Stimulated activated naive CD4-positive, alpha-beta T cell treated with Interleukin-2 at 50 U/mL for 16 hours (primary cell): ENCODE measurements around the gene CCDC85B.

ENCODE experiments used
- DNase-seq: peaks from one replicate; lab custom pipeline; 2025; lab: John Stamatoyannopoulos, UW

CCDC85B gene

DNA sequence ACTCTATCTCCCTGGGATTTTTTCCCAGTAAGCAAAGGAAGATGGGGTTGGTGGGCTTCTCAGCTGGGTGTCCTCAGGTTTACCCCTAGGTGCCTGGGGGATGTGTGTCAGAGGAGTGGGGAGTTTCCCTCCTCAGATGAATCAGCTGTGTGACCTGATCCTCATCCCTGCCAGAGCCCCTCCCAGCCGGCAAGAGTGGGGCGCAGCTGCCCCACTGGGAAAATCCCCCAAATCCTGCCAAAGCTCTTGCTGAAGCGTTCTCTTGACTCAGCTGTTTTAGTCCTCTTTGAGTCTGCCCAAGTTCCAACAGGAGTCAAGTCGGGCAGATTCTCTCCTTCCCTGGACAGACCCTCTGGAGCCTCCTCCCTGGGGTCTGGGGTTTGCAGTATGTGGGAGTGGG, 22.4 kb downstream of the CCDC85B start:
- DNase-seq: no peak

DNA sequence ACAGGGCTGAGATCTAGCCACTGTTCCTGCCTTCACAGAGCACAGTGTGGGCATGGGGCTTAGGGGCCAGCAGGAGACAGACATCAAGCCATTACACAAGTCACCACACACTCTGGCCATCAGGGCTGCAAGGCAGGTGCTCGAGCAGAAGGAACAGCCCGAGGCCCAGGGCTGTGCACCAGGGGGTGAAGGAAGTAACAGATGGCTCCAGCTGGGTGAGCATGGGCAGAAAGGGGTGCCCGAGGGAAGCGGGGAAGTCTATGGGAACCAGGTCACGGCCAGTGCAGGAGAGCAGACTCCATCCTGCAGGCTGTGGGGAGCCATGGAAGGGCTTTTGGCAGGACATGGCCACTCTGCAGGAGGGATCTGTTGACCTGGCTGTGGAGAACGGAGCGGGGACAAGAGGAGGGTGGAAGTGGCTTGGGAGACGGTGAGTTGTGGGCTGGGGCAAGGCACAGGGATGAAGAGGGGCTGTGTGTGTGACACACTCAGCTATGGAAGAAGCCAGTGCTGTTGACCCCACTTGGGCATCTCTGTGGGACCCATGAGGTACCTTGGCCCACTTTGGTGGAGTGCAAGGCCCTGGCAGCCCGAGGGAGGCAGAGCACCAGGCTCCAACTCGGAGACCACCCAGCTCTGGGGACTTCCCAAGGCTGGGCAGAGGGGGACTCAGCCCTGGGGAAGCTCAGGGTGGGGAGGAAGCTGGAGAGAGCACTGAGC, 24.8 kb downstream of the CCDC85B start:
- DNase-seq: no peak

DNA sequence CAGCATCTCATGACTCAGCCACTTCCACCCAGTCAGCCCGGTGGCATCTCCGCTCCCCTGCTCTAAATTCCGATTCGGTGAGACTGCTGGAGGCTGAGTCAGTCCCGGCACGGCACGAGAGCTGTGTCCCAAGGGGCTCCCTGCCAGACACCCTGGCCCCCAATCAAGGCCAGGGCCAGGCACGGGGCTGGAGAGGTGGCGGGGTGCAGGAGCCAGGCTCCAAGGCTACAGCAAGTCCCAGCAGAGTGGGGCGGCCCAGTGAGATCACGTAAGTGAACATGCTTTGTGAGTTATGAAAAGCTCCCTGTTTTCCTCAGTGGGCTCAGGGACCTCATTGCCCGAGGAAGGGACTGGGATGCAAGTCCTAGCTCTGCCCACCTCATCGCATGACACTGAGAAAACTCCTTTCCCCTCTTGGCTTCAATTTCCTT, 25.4 kb downstream of the CCDC85B start:
- DNase-seq: no peak

DNA sequence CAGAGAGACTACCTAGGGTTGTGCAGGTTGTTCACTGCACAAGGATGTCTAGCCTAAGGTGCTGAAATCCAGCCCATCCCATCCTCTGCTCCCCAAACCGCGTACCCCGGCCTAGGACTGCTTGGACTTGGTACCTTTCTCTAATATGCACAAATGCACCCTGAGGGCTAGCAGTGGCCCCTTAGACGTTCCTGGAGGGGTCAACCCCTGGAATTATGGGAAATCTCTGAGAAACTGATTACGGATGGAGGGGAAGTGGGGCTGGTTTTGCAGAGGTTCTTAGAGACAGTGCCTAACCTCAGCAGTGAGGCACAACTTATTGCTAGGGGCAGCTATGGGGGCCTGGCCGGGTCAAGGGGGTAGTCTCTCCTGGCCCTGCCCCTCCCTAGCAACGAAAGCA, 25.9 kb downstream of the CCDC85B start:
- no peak for DNase-seq

DNA sequence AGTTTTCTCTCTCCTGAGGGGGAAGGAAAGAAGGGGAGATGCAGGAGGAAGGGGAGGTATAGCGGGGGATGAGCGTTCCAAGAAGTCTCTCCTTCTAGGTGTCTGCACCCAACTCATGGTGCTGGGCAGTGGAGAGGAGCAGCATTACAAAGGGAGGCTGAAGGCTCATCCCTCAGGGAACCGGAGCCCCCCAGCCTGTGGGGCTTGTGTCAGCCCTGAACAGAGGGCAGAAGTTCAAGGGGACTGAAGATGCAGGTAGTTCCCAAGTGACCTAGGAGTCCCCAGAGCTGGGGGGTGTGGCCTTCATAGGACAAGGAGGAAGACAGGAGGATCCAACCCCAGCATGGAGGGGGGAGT, 26.6 kb downstream of the CCDC85B start:
- no peak for DNase-seq

DNA sequence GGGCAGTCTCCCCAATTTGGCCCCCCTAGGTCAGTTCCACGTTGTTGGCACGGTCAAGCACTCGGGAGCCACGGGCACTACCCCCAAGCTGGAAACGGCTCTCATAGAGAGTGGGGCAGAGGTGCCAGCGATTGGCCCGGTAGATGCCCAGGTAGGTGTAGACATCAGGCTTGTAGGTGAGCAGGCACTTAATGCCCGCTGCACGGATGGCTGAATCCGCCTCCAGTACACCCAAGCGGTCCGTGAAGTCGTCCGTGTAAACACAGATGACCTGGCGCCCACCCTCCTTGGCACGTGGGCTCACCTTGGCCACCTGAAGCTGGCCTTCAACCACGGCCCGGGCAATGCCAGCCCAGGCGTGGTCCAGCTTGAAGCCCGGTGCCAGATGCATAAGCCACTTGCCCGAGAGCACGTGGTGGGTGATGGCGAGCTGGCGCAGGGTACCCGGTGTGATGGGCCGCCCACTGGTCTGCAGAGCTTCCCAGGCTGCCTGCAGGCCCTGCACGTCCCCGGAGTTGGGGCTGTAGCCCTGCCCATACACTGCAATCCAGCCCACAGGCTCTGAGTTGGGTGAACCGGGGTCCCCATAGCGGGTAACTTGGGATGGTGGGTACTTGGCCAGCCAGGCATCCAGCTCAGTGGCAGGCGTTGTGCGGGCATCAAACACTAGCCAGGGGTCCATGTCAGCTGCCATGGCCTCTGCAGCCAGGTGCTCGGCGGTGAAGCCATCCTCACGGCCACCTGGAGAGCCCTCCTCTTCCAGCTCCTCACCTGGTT, 27.1 kb downstream of the CCDC85B start:
- DNase-seq: no peak

DNA sequence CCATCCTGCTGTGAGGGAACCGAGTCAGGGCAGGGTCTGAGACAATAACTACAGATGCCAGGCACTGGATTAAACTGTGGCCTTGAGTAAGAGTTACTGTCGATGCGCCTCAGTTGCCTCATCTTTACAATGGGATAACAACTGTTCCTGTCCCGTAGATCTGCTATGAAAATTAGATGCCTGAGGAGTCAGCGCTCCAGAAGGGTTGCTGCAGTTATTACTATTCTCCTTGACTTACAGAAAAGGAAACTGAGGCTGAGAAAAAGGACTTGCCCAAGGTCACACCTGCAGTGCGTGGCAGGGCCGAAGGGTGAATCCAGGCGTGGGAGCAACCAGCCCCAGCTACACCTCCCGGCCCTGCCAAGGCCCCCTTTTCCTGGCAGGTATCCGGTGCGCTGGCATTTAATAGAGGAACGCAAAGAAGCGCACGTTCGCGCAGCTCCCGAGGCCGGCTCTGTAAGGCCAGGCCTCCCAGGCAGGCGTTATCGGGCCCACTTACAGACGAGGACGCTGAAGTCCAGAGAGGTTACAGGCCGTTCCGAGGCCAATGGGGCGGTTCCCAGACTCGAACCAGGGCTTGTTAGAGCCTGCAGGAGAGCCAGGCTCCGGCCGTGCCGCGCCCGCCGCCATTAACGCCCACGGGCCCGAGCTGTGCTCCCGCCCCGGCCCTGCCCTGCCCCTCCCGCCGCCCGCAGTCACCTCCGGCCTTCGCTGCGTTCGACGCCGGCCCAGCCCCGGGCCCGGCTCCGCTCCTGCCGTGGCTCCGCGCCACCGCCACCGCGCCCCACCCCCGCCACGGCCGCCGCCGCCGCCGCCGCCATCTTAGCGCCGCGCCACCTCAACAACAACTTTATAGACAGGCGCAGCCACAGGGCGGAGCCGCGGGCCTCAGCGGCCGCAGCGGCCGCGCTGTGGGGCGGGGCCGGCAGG, 28.0 kb downstream of the CCDC85B start, which contains the start of gene C11orf68:
TSS of gene C11orf68 (minus strand) at position 852 of the 930 bp plus-strand sequence. CDS start at position 821, 31 bp downstream.
- DNase-seq: no peak

DNA sequence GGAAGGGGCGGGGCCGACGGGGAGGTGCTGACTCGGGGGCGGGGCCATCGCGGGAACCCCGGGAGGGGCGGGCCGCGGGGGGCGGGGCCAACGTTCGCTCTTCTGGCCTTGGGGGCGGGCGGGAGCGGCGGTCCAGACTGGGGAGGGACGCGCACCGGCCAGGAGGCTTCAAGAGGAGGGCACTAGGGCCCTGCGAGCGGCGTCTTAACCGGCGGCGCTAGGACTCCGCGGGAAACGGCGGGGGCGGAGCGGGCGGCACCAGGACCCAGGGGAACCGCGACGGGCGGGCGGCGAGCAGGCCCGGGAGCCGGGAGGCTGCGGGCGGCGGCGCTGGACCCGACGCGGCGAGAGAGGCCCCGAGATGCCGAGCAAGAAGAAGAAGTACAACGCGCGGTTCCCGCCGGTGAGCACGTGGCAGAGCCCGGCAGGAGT, 28.7 kb downstream of the CCDC85B start, which contains the start of gene DRAP1:
TSS of gene DRAP1 (plus strand) at position 286 of the 432 bp plus-strand sequence. CDS start at position 362, 76 bp downstream.
- DNase-seq: peak; percentile 99

DNA sequence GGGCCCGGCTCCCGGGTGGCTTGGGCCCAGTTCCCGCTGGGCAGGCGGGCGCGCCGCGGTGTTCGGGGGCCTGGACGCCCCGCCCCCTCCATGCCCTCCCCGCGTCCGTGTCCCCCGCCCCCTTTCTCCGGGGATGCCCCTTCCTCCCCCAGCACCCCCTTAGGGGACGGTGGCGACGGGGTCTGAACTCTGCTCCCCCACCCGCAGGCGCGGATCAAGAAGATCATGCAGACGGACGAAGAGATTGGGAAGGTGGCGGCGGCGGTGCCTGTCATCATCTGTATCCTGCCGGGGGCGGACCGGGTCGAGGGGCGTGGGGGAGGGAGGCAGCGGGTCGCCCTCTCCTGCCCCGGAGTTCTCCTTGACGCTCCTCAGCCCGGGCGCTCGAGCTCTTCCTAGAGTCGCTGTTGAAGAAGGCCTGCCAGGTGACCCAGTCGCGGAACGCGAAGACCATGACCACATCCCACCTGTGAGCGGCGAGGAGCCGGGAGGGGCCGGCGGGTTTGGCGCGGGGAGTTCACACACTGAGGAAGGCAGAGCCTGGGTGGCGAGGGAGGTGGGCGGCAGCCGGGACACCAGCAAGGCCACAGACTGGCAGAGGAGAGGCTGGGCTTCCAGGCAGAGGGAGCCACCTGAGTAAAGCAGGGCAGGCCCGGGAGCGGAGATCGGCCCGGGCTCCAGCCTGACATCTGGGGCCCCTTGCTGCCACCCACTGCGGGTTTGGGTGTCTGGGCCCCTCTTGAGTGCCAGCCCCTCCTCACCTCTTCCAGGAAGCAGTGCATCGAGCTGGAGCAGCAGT, 29.3 kb downstream of the CCDC85B start:
- DNase-seq: peak; percentile 67

DNA sequence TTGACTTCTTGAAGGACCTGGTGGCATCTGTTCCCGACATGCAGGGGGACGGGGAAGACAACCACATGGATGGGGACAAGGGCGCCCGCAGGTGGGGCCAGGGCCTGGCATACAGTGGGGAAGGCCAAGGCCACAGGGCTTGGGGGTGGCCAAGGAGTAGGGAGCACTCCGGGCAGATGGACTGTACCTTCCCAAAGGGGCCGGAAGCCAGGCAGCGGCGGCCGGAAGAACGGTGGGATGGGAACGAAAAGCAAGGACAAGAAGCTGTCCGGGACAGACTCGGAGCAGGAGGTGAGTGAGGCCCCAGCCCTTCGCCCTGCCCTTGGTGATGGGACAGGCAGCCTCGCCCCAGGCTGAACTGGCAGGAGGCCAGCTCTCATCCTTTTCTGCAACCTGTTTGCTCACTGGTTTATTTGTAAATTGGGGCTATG, 29.9 kb downstream of the CCDC85B start:
- DNase-seq: no peak

DNA sequence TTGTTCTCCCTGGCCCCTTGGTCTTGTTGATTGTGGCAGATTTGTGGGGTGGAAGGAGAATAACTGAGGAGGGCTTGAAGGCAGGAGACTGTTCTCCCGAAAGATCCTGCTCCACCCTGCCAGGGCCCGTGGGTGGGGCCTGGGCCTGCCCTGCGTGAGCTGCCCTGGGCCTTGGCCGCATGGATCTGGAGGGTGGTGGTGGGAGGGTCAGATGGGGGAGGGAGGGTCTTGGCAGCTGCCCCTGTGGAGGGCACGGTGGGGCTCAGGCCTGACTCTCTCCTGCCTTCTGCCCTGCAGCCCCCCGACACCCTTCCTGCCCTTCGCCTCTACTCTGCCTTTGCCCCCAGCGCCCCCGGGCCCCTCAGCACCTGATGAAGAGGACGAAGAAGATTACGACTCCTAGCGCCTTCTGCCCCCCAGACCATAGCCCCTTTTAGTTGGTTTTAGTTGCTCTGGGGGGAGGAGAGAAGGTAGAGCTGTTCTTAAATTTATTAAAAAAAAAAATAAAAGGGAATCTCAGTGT, 30.6 kb downstream of the CCDC85B start:
- DNase-seq: no peak

DNA sequence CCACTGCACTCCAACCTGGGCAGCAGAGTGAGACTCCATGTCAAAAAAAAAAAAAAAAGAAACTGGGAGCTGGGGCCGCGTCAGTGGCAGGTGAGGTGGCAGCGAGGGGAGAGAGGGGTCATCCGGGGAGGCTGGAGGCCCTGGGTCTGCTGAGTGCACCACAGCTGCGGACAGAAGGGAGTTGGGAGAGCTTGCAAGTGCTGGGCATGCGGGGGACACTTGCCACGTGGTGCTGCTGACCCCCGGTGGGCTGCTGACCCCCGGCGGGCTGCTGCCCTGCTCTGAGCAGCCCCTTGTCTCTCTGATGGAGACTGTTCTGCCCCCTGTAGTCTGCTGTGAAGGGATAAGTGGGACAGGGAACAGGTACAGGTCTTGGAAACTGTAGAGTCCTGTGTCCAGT, 31.4 kb downstream of the CCDC85B start:
- DNase-seq: no peak

DNA sequence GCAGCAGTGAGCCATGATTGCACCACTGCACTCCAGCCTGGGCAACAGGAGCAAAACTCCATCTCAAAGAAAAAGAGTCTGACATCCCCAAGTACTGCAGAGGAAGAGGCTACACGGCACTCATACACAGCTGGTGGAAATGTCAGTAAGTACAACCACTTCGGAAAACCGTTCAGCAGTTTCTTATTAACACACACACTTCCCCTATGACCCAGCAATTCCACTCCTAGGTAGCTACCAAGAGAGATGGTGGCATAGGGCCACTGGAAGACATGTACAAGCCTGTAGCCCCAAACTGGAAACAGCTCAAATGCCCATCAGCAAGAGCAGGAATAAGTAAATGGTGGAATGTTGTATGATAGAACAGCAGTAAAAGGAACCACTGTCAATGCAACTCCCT, 32.1 kb downstream of the CCDC85B start:
- no peak for DNase-seq

DNA sequence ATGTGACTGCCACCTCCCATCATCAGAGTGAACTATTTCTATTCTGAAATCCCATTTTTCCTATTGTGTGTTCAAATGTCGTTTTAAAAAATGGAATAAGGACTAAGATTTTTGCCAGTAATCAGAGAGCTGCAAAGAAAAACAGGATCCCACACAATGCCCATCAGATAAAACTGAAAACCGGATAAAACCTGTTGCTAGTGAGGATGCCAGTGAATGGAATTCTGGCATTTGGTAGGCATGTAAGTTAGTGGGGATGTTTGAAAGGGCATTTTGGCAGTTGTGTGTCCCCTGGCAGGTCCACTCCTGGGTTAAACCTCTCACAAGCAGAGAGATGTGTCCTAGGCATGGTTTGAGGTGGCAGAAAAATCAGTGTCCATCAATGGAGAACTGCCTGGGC, 34.9 kb downstream of the CCDC85B start:
- no peak for DNase-seq

DNA sequence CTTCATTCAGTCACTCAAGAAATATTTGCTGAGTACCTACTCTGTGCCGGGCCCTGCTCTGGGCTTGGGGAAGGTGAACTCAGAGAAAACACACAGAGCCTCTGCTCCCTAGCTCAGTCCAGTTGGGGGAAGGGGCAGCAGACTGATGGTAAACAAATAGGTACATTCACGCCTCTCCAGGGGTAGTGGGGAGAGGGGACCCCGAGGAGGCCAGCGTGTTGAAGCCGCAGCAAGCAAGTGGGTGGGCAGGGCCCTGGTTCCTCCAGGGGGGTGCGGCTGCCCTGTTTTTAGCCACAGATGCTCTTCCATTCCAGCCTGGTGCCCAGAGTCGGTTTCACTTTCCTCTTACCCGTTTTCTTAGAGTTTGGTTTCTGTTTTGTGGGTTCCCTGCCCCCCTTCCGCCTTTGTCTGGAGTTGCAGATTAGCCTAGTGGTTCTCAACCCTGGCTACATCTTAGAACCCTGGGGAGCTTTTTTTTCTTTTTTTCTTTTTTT, 37.5 kb downstream of the CCDC85B start:
- peak; percentile 77 for DNase-seq

DNA sequence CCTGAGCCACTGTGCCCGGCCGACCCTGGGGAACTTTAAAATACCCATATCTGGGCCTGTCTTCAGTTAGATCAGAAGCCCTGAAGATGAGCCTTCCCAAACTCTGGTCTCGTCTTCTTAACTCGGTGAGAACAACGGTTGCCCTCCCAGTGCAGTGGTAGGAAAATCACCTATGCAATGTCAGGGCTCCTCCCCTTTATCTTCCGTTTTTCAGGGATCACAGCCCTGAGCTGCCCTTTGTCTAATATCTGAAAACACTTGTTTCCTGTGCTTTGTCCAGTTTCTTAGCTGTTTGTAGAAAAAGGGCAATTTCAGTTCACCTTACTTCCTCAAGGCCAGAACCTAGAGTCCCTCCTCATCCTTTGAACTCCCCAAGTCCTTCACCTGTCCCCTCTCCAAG, 38.2 kb downstream of the CCDC85B start:
- DNase-seq: no peak

DNA sequence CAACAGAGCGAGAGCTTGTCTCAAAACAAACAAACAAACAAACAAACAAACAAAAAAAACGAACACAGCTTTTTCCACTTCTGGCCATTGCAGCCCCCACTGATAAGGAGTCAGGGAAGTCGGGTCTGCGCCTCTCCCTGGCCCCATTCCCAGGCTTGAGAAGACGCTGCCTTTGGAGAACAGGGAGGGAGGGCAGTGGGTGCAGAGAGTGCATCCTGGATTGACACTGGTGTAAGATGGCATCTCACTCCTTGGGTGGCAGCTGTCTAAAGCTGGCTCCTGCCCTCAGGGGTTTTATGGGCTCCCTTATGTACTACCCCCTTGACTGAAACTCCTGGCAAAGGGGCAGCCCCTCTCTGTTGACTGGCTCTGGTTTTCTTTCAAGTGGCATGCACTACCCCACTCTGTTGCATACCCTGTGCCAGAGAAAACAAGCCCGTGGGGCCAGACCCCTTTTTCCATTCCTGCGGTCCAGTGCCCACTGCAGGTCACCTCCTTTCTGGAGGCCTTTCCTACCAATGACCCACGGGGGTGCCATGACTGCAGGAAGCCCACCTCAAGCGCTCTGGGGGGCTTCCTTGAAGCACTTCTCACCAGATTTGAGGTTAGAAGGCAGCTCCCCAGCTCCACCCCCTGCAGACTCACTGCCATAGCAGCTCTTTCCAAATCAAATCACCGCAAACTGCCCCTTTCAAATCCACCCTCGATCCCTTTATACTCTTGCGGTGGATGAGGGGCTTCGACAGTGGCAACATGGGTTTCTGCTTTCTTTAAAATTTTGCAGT, 41.5 kb downstream of the CCDC85B start:
- DNase-seq: no peak

DNA sequence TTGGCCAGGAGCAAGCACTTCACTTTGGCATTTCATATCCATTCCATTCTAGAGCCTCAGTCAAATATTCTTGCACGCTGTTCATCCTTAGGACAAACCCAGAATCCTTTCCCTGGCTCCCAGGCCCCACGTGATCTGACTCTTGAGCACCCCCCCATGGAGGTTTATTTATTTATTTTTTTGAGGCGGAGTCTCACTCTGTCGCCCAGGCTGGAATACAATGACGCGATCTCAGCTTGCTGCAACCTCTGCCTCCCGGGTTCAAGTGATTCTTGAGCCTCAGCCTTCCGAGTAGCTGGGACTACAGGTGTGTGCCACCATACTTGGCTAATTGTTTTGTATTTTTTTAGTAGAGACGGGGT, 42.1 kb downstream of the CCDC85B start:
- no peak for DNase-seq

DNA sequence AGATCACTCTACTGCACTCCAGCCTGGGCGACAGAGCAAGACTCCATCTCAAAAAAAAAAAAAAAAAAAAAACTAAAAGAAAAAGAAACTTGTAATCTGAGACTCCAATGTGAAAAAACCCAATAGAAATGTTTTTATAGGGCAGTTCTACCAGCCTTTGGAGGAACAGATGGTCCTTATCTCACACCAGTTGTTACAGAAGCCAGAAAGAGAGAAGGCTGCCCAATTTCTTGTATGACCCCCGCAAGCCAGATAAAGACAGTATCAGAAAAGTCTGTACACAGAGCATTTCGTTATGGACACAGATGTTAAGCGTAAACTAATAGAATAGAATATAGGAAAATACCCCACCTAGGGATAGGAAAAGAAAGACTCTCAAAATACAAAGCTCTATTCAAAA, 43.5 kb downstream of the CCDC85B start:
- no peak for DNase-seq

DNA sequence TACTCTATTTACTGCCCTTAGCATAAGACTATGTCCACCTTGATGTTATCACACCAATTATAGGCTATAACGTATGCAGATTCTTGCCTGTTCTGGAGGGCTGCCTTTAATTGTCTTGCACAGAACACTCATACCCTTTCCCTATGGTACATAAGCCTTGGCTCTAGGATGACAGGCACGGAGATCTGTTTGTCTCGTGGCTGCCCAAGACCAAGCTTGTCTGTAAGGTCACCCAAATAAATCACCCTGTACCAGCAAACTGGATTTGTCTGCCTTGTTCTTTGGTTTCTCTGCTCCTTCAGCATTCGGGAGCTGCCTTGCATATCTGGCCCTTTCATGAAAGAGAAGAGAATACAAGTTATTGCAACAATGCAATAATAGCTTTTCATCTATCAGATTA, 47.3 kb downstream of the CCDC85B start:
- DNase-seq: no peak
